GM19025 (cell line): Measurements from ENCODE around the gene USP24.
A peak's percentile ranks its signal among the peaks of the same experiment; 100 is the strongest.

Experiments used
- ATAC-seq: cut with Tn5 transposase; IDR thresholded peaks from one replicate; pipeline ENCODE4 v1.9.1; 2021; ENCODE audit warnings: mild to moderate bottlenecking, low read depth, moderate library complexity; ENCODE audit not compliant: unreplicated experiment

USP24 gene

GRCh38 chr1:55167224-55167871 lies 47.8 kb downstream of the USP24 start:
- no peak for ATAC-seq

- no peak for ATAC-seq
These were observed 50.3 kb downstream of the USP24 start for GRCh38 chr1:55164906-55165305.

GRCh38 chr1:55159571-55159970 lies 55.6 kb downstream of the USP24 start:
- no peak for ATAC-seq

GRCh38 chr1:55156608-55157007 lies 58.6 kb downstream of the USP24 start:
- ATAC-seq = no peak

GRCh38 chr1:55156093-55156492 lies 59.1 kb downstream of the USP24 start:
- no peak for ATAC-seq

GRCh38 chr1:55155522-55155921 lies 59.6 kb downstream of the USP24 start:
- no peak for ATAC-seq

GRCh38 chr1:55154616-55155015 lies 60.5 kb downstream of the USP24 start:
- no peak for ATAC-seq

GRCh38 chr1:55153031-55153430 lies 62.1 kb downstream of the USP24 start:
- ATAC-seq = no peak

- ATAC-seq = no peak
These were observed 64.1 kb downstream of the USP24 start for GRCh38 chr1:55150880-55151588.

GRCh38 chr1:55148676-55149075 lies 66.5 kb downstream of the USP24 start:
- ATAC-seq = no peak

- ATAC-seq = no peak
These were observed 67.6 kb downstream of the USP24 start for GRCh38 chr1:55147524-55147923.

- no peak for ATAC-seq
These were observed 68.4 kb downstream of the USP24 start for GRCh38 chr1:55146781-55147180.

- ATAC-seq = no peak
These were observed 70.3 kb downstream of the USP24 start for GRCh38 chr1:55144886-55145285.

- ATAC-seq = no peak
These were observed 71.5 kb downstream of the USP24 start for GRCh38 chr1:55143684-55144083.

- no peak for ATAC-seq
These were observed 73.8 kb downstream of the USP24 start for GRCh38 chr1:55141295-55141893.

GRCh38 chr1:55140546-55140983 lies 74.6 kb downstream of the USP24 start:
- peak; percentile 75 for ATAC-seq

- ATAC-seq = no peak
These were observed 75.0 kb downstream of the USP24 start for GRCh38 chr1:55140137-55140536.

GRCh38 chr1:55138823-55139222 lies 76.3 kb downstream of the USP24 start:
- ATAC-seq = no peak

GRCh38 chr1:55134152-55134808 lies 80.9 kb downstream of the USP24 start:
- ATAC-seq = no peak

- no peak for ATAC-seq
These were observed 83.4 kb downstream of the USP24 start for GRCh38 chr1:55131801-55132200.

GRCh38 chr1:55131218-55131617 lies 83.9 kb downstream of the USP24 start:
- ATAC-seq = no peak
